Smooth muscle cell (in vitro differentiated cells): ENCODE data around the gene NHS. TPM values are rescaled to one million over a fixed set of nuclear protein-coding genes. Genes with fewer than 3 reads are reported as not detected.

Experiments
- DNase-seq: peaks from one replicate; lab custom pipeline; 2025; ENCODE audit not compliant: unreplicated experiment; lab: John Stamatoyannopoulos, UW
- H2AFZ ChIP-seq: fragments of 200-600 bp; sonication (generic); 2 replicates; pipeline ENCODE4 v1.6.0; 2016; ENCODE audit warnings: antibody characterized with exemption, low read depth, mild to moderate bottlenecking
- H3F3A ChIP-seq: fragments of 200-600 bp; sonication (generic); 2 replicates; pipeline ENCODE4 v1.6.0; 2017; ENCODE audit warnings: antibody characterized with exemption, low read depth
- H3K27ac ChIP-seq: fragments of 200-600 bp; sonication (generic); 2 replicates; pipeline ENCODE4 v1.5.1; 2016; ENCODE audit warnings: low read depth, mild to moderate bottlenecking
- H3K27me3 ChIP-seq: fragments of 200-600 bp; sonication (generic); 2 replicates; pipeline ENCODE4 v1.6.1; 2016; ENCODE audit warnings: low read depth, mild to moderate bottlenecking
- H3K36me3 ChIP-seq: fragments of 200-600 bp; sonication (generic); 2 replicates; pipeline ENCODE4 v1.5.1; 2016; ENCODE audit warnings: low read depth
- H3K4me1 ChIP-seq: fragments of 200-600 bp; sonication (generic); 2 replicates; pipeline ENCODE4 v1.5.1; 2016; ENCODE audit warnings: low read depth
- H3K4me2 ChIP-seq: fragments of 200-600 bp; sonication (generic); 2 replicates; pipeline ENCODE4 v1.6.0; 2016; ENCODE audit warnings: mild to moderate bottlenecking
- H3K4me3 ChIP-seq: fragments of 200-600 bp; sonication (generic); 2 replicates; pipeline ENCODE4 v1.5.1; 2016; ENCODE audit warnings: mild to moderate bottlenecking
- H3K79me2 ChIP-seq: fragments of 200-600 bp; sonication (generic); 2 replicates; pipeline ENCODE4 v1.6.0; 2016; ENCODE audit warnings: low read depth, mild to moderate bottlenecking
- H3K9ac ChIP-seq: fragments of 200-600 bp; sonication (generic); 2 replicates; pipeline ENCODE4 v1.6.0; 2016; ENCODE audit warnings: low read depth
- H3K9me3 ChIP-seq: fragments of 200-600 bp; sonication (generic); replicated peaks from 2 replicates; pipeline ENCODE4 v1.5.1; 2016; ENCODE audit warnings: low read depth
- H4K20me1 ChIP-seq: fragments of 200-600 bp; sonication (generic); 2 replicates; pipeline ENCODE4 v1.6.0; 2016; ENCODE audit warnings: low read depth
- WGBS: methylation state at CpG from one replicate; pipeline ENCODE4 v1.1.7; 2016; ENCODE audit warnings: low lambda C conversion rate; 5-methylcytosine and 5-hydroxymethylcytosine counted together
- polyA plus RNA-seq: library from polyadenylated mRNA; unstranded; fragments of >200 nt; fragmentation: Nextera tagmentation; extraction: Ambion mirVana; gene quantifications from 2 replicates; pipeline ENCODE4 v1.2.1, GENCODE V29; 2016
- total RNA-seq: library from RNA; depleted of rRNA; stranded (reverse); fragments of >200 nt; gene quantifications from 2 replicates; pipeline ENCODE4 v1.2.3, GENCODE V29; 2014
- TF ChIP-seq, protein P1 (sequence below): fragments of 200-600 bp; sonication (generic); IDR thresholded peaks from 2 replicates; pipeline ENCODE4 v1.5.1; 2017; ENCODE audit warnings: borderline replicate concordance, mild to moderate bottlenecking, antibody characterized with exemption; ENCODE audit not compliant: insufficient read depth, poor library complexity, severe bottlenecking

NHS gene
- total and polyA plus RNA-seq, 2 experiments from 2014 or later, result 2.6 to 9.6 TPM

DNA sequence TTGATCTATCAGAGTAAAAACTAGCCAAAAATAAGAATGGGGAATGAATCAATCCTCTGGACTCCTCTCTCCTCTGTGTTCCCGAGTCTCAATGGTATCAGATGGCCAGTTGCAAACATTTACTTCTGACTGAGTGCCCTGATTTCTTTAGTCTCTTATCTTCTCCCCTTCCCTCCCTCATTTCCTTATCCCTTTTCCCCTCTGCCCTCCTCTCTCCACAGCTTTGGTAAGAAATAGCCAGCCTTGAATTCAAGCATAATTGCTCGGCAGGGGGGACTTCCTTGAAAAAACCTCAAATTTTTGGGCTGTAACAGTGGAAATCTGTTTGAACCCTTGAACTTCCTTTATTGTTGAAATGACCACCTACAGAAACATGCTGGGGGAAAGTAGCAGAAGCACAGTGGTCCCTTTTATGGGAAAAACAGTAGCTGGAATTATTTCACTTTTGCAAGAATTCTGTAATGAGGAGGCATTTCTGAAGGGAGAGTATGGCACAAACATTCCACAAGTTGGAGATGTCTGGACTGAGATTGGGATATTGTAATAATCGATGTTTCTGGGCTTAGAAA, 40.3 kb downstream of the NHS start:
- TF ChIP-seq, protein P1, sequence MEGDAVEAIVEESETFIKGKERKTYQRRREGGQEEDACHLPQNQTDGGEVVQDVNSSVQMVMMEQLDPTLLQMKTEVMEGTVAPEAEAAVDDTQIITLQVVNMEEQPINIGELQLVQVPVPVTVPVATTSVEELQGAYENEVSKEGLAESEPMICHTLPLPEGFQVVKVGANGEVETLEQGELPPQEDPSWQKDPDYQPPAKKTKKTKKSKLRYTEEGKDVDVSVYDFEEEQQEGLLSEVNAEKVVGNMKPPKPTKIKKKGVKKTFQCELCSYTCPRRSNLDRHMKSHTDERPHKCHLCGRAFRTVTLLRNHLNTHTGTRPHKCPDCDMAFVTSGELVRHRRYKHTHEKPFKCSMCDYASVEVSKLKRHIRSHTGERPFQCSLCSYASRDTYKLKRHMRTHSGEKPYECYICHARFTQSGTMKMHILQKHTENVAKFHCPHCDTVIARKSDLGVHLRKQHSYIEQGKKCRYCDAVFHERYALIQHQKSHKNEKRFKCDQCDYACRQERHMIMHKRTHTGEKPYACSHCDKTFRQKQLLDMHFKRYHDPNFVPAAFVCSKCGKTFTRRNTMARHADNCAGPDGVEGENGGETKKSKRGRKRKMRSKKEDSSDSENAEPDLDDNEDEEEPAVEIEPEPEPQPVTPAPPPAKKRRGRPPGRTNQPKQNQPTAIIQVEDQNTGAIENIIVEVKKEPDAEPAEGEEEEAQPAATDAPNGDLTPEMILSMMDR, result no peak
- Histone ChIP-seq H2AFZ (no peak overlapping the region), H3K27me3 (no peaks in the 10 kb centered on the region), H3K4me3 (no peak overlapping the region), H3K36me3 (no peaks in the 10 kb centered on the region), H3K4me2 (peak overlapping the region; percentile 46), H3F3A (no peaks in the 10 kb centered on the region), H3K9me3 (no peaks in the 10 kb centered on the region), H3K9ac (no peak overlapping the region), H3K79me2 (peaks cover 10% of the 10 kb centered on the region), H3K4me1 (peaks cover 13% of the 10 kb centered on the region), H3K27ac (no peak overlapping the region), H4K20me1 (peaks cover 4% of the 10 kb centered on the region)
- WGBS, result 40% methylated on average over 3 of the region's 3 CpGs
- no peak for DNase-seq

DNA sequence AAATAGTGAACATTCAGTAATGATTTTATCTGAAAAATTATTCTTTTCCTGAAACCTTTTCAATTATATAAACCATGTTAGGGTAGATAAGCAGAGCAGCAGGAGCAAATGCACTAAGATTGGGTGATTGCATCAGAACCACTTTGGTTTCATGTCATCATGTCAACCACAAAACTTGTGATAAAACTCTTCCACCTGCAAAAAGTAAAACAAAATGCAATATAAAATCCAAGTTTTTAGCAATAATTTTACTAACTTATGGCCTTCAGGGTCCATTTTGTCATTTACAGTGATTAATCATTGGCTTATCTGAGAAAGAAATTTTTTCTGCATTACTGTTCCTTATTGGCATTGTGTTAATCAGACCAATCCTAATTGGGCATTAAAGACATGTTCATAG, 42.4 kb downstream of the NHS start:
- Histone ChIP-seq H4K20me1 (peaks cover 4% of the 10 kb centered on the region), H3K27ac (no peak overlapping the region), H3K79me2 (peaks cover 15% of the 10 kb centered on the region), H3K4me3 (no peak overlapping the region), H3F3A (no peaks in the 10 kb centered on the region), H3K4me2 (no peak overlapping the region), H3K4me1 (peaks cover 13% of the 10 kb centered on the region), H3K9me3 (no peaks in the 10 kb centered on the region), H3K9ac (no peak overlapping the region), H3K36me3 (no peaks in the 10 kb centered on the region), H2AFZ (no peak overlapping the region), H3K27me3 (no peaks in the 10 kb centered on the region)
- TF ChIP-seq, protein P1, result no peak
- no peak for DNase-seq

DNA sequence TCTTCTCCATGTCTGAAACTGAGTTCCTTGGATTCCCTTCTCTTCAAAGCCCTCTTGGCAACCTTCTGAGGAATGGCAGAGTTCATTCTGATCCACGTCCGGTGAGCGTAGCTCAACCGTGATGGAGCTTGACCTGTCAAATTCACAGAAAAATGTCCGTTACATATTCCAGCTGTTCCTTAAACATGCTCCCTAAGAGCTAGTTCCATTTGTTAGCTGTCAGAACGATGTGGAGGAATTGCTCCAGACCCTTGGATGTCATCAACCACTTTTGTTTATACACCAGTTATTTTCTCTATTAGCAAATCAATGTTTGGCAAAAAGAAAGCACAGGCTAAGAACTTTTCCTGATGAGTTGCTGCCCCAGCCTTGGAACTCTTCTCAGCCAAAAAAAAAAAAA, 50.1 kb downstream of the NHS start:
- H3K27ac ChIP-seq, result no peak overlapping the region
- WGBS, result 72% methylated on average over 6 of the region's 6 CpGs
- TF ChIP-seq, protein P1, result no peak
- peaks cover 4% of the 10 kb centered on the region for H4K20me1 ChIP-seq
- no peaks in the 10 kb centered on the region for H3K9me3 ChIP-seq
- no peak overlapping the region for H3K4me3 ChIP-seq
- no peaks in the 10 kb centered on the region for H3F3A ChIP-seq
- DNase-seq, result no peak
- no peaks in the 10 kb centered on the region for H3K27me3 ChIP-seq
- H3K79me2 ChIP-seq, result peaks cover 4% of the 10 kb centered on the region
- no peak overlapping the region for H3K4me2 ChIP-seq
- H2AFZ ChIP-seq, result no peak overlapping the region
- H3K4me1 ChIP-seq, result no peaks in the 10 kb centered on the region
- no peak overlapping the region for H3K9ac ChIP-seq
- no peaks in the 10 kb centered on the region for H3K36me3 ChIP-seq

DNA sequence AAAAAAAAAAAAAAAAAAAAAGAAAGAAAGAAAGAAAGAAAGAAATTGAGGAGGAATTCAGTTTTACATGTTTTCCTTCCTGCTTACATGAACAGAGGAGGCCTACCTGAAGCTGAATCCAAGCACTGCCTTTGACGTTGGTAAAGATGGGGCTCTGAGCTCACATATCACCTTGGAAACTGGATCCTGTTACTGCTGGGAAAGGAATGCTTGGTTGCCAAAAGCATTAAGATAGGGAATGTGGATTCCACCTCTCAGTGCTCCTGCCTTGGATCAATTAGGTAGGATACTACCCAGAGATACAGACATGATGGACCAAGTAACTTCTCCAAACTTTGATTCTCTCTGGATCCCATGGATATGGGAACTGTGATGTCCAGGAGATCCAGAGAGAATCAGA, 50.6 kb downstream of the NHS start:
- Histone ChIP-seq H3K27ac (no peak overlapping the region), H3K4me2 (no peak overlapping the region), H3K36me3 (no peaks in the 10 kb centered on the region), H3K4me1 (no peaks in the 10 kb centered on the region), H2AFZ (no peak overlapping the region), H3K79me2 (peaks cover 4% of the 10 kb centered on the region), H3F3A (no peaks in the 10 kb centered on the region), H4K20me1 (peaks cover 4% of the 10 kb centered on the region), H3K27me3 (no peaks in the 10 kb centered on the region), H3K9me3 (no peaks in the 10 kb centered on the region), H3K4me3 (no peak overlapping the region), H3K9ac (no peak overlapping the region)
- TF ChIP-seq, protein P1, result no peak
- 80% methylated on average over 1 of the region's 1 CpG for WGBS
- no peak for DNase-seq
